IMR-90 (cell line): ENCODE data around the gene ATOSB. TPM values are rescaled to one million over a fixed set of nuclear protein-coding genes. Genes with fewer than 3 reads are reported as not detected.

Experiments
- ATAC-seq: fragments of 200-7000 bp; cut with Tn5 transposase; 2 replicates; pipeline ENCODE4 v1.9.1; 2020; ENCODE audit warnings: low read depth, mild to moderate bottlenecking, moderate library complexity
- BruUV-seq: library from RNA; stranded (reverse); fragments of 400-500 nt; replicated peaks from 2 replicates; lab custom pipeline; 2021; lab: Mats Ljungman, UMichigan
- CTCF ChIA-PET: fragments of 300-600 bp; formaldehyde crosslinking; extraction: SDS; loops from one replicate; lab custom pipeline; 2021; ENCODE audit warnings: antibody characterized with exemption; lab: Yijun Ruan, JAX
- POLR2A ChIA-PET: fragments of 300-600 bp; sonication (Branson Sonifier 250); formaldehyde crosslinking; loops from one replicate; lab custom pipeline; 2022; ENCODE audit warnings: antibody characterized with exemption; ENCODE audit not compliant: unreplicated experiment; lab: Charles Lee
- DNase-seq: peaks from one replicate; pipeline ENCODE4 v3.0.0; 2013
- H2AFZ ChIP-seq: replicated peaks from 2 replicates; pipeline ENCODE3; 2013; ENCODE audit warnings: low read length, mild to moderate bottlenecking; ENCODE audit not compliant: poor library complexity
- H2AK5ac ChIP-seq: 2 replicates; pipeline ENCODE4 v1.6.1; 2013; ENCODE audit warnings: low read depth, low read length, inconsistent platforms
- H2AK9ac ChIP-seq: replicated peaks from 2 replicates; pipeline ENCODE3; 2013; ENCODE audit warnings: mild to moderate bottlenecking, low read depth, low read length, moderate library complexity; ENCODE audit not compliant: poor library complexity
- H2BK120ac ChIP-seq: 2 replicates; pipeline ENCODE4 v1.6.1; 2013; ENCODE audit warnings: low read depth, low read length, inconsistent platforms
- H2BK15ac ChIP-seq: 3 replicates; pipeline ENCODE4 v1.6.1; 2013; ENCODE audit warnings: low read depth, low read length, inconsistent platforms
- H2BK20ac ChIP-seq: 2 replicates; pipeline ENCODE4 v1.6.1; 2013; ENCODE audit warnings: low read depth, mild to moderate bottlenecking, inconsistent platforms, low read length, moderate library complexity
- H2BK5ac ChIP-seq: 2 replicates; pipeline ENCODE4 v1.6.1; 2013; ENCODE audit warnings: mild to moderate bottlenecking, low read depth, low read length, inconsistent platforms; ENCODE audit not compliant: poor library complexity, severe bottlenecking
- H3K14ac ChIP-seq: replicated peaks from 2 replicates; pipeline ENCODE4 v1.6.1; 2013; ENCODE audit warnings: low read depth, low read length, inconsistent platforms
- H3K18ac ChIP-seq: 2 replicates; pipeline ENCODE4 v1.6.1; 2013; ENCODE audit warnings: low read depth, low read length, control low read depth
- H3K23ac ChIP-seq: 2 replicates; pipeline ENCODE4 v1.6.1; 2013; ENCODE audit warnings: low read depth, low read length, inconsistent platforms
- H3K27ac ChIP-seq: 2 replicates; pipeline ENCODE4 v1.5.1; 2013; ENCODE audit warnings: mild to moderate bottlenecking, control low read depth, low read length; ENCODE audit not compliant: insufficient read depth
- H3K27me3 ChIP-seq: 2 replicates; pipeline ENCODE4 v1.6.1; 2013; ENCODE audit warnings: low read length; ENCODE audit not compliant: control insufficient read depth, insufficient read depth
- H3K36me3 ChIP-seq: 2 replicates; pipeline ENCODE4 v1.6.1; 2013; ENCODE audit warnings: low read length, mixed read lengths; ENCODE audit not compliant: control insufficient read depth, insufficient read depth
- H3K4ac ChIP-seq: 2 replicates; pipeline ENCODE4 v1.6.1; 2013; ENCODE audit warnings: low read depth, low read length, inconsistent platforms
- H3K4me1 ChIP-seq: 2 replicates; pipeline ENCODE4 v1.6.1; 2013; ENCODE audit warnings: low read length, mixed read lengths; ENCODE audit not compliant: control insufficient read depth, insufficient read depth
- H3K4me2 ChIP-seq: 2 replicates; pipeline ENCODE4 v1.6.1; 2013; ENCODE audit warnings: low read depth, mild to moderate bottlenecking, control low read depth, low read length, moderate library complexity
- H3K4me3 ChIP-seq: 2 replicates; pipeline ENCODE4 v1.5.1; 2013; ENCODE audit warnings: low read depth, mild to moderate bottlenecking, control low read depth, low read length, moderate library complexity; ENCODE audit not compliant: insufficient read depth
- H3K56ac ChIP-seq: 2 replicates; pipeline ENCODE4 v1.6.1; 2013; ENCODE audit warnings: low read length, inconsistent platforms; ENCODE audit not compliant: insufficient read depth; ENCODE audit errors: extremely low read depth
- H3K79me1 ChIP-seq, 2 experiments: 2 replicates each; pipeline ENCODE4 v1.6.1; 2013; ENCODE audit warnings: low read length in 2 of 2, inconsistent platforms in 1 of 2, low read depth in 1 of 2
- H3K9ac ChIP-seq: 2 replicates; pipeline ENCODE4 v1.6.1; 2013; ENCODE audit warnings: low read depth, low read length, control low read depth
- H3K9me1 ChIP-seq: 2 replicates; pipeline ENCODE4 v1.6.1; 2013; ENCODE audit warnings: low read length, inconsistent platforms; ENCODE audit not compliant: insufficient read depth
- H3K9me3 ChIP-seq: 2 replicates; pipeline ENCODE4 v1.6.1; 2013; ENCODE audit warnings: low read length; ENCODE audit not compliant: control insufficient read depth, insufficient read depth
- H4K20me1 ChIP-seq: 2 replicates; pipeline ENCODE4 v1.6.1; 2013; ENCODE audit warnings: low read length, inconsistent platforms; ENCODE audit not compliant: insufficient read depth
- H4K5ac ChIP-seq: 2 replicates; pipeline ENCODE4 v1.6.1; 2013; ENCODE audit warnings: mild to moderate bottlenecking, low read depth, low read length, control low read depth
- H4K8ac ChIP-seq, 2 experiments: 2 replicates each; pipeline ENCODE4 v1.6.1; 2013; ENCODE audit warnings: low read depth in 2 of 2, low read length in 2 of 2, control low read depth in 1 of 2, inconsistent platforms in 1 of 2
- H4K91ac ChIP-seq: 2 replicates; pipeline ENCODE4 v1.6.1; 2013; ENCODE audit warnings: low read depth, low read length, inconsistent platforms; ENCODE audit not compliant: insufficient read depth
- BHLHE40 ChIP-seq: fragments of 150-350 bp; IDR thresholded peaks from 2 replicates; pipeline ENCODE4 v1.6.1; 2016; ENCODE audit warnings: mild to moderate bottlenecking, low read depth, low read length
- CEBPB ChIP-seq: IDR thresholded peaks from 2 replicates; pipeline ENCODE4 v1.6.1; 2012; ENCODE audit warnings: low read depth, low read length, improper control_type of control experiment
- CHD1 ChIP-seq: IDR thresholded peaks from 2 replicates; pipeline ENCODE4 v1.6.1; 2012; ENCODE audit warnings: low read depth, low read length, improper control_type of control experiment
- CTCF ChIP-seq: conservative IDR thresholded peaks from 2 replicates; pipeline ENCODE4 v1.5.1; 2012; ENCODE audit warnings: mild to moderate bottlenecking, low read depth, low read length, improper control_type of control experiment
- ELK1 ChIP-seq: fragments of 150-350 bp; IDR thresholded peaks from 2 replicates; pipeline ENCODE4 v1.6.1; 2016; ENCODE audit warnings: low read depth, mild to moderate bottlenecking, low read length, moderate library complexity, borderline replicate concordance
- MAFK ChIP-seq: IDR thresholded peaks from 2 replicates; pipeline ENCODE4 v1.6.1; 2012; ENCODE audit warnings: low read depth, low read length, improper control_type of control experiment
- MAZ ChIP-seq: IDR thresholded peaks from 2 replicates; pipeline ENCODE4 v1.6.1; 2012; ENCODE audit warnings: low read depth, mild to moderate bottlenecking, low read length, improper control_type of control experiment, moderate library complexity, borderline replicate concordance
- MXI1 ChIP-seq: IDR thresholded peaks from 2 replicates; pipeline ENCODE4 v1.6.1; 2012; ENCODE audit warnings: low read depth, mild to moderate bottlenecking, low read length, moderate library complexity, borderline replicate concordance
- NFE2L2 ChIP-seq: fragments of 150-350 bp; IDR thresholded peaks from 2 replicates; pipeline ENCODE4 v1.6.1; 2016; ENCODE audit warnings: low read depth, mild to moderate bottlenecking, low read length
- POLR2A ChIP-seq: IDR thresholded peaks from 2 replicates; pipeline ENCODE4 v1.6.1; 2012; ENCODE audit warnings: mild to moderate bottlenecking, low read depth, low read length
- RAD21 ChIP-seq: IDR thresholded peaks from 2 replicates; pipeline ENCODE4 v1.6.1; 2012; ENCODE audit warnings: low read length, improper control_type of control experiment
- RCOR1 ChIP-seq: IDR thresholded peaks from 2 replicates; pipeline ENCODE4 v1.6.1; 2012; ENCODE audit warnings: mild to moderate bottlenecking, low read length, improper control_type of control experiment; ENCODE audit not compliant: insufficient replicate concordance
- RFX5 ChIP-seq: IDR thresholded peaks from 2 replicates; pipeline ENCODE4 v1.8.0; 2012; ENCODE audit warnings: low read depth, mild to moderate bottlenecking, low read length, moderate library complexity
- USF2 ChIP-seq: fragments of 150-350 bp; IDR thresholded peaks from 2 replicates; pipeline ENCODE4 v1.6.1; 2017; ENCODE audit warnings: mild to moderate bottlenecking, antibody characterized with exemption, low read length, low read depth
- WGBS, 2 experiments: methylation state at CpG; one replicate each; pipeline versions ENCODE4 v1.1.5 to v1.1.7; 2013; ENCODE audit warnings: missing lambda C conversion rate in 2 of 2; ENCODE audit not compliant: insufficient read length in 1 of 2; ENCODE audit errors: extremely low coverage in 2 of 2; 5-methylcytosine and 5-hydroxymethylcytosine counted together
- dilution Hi-C: fragments of 300-500 bp; cut with HindIII; formaldehyde crosslinking; loops from one replicate; pipeline ENCODE4 v1.14.3; 2018; ENCODE audit warnings: low sequenced_read_pairs; ENCODE audit not compliant: unreplicated experiment
- in situ Hi-C: fragments of 300-500 bp; cut with MboI; formaldehyde crosslinking; loops from 3 replicates; pipeline ENCODE4 v1.14.3; 2019; ENCODE audit warnings: low sequenced_read_pairs, inconsistent platforms, mixed read lengths
- intact Hi-C: fragments of 100-400 bp; cut with micrococcal nuclease; formaldehyde crosslinking; loops from 2 replicates; pipeline ENCODE4 v1.10.0; 2022
- polyA plus RNA-seq, 3 experiments: library from polyadenylated mRNA; depleted of rRNA; stranded (reverse); fragments of >200 nt; gene quantifications; 2 replicates each; pipeline ENCODE4 v1.2.3, GENCODE V29; 2012; ENCODE audit warnings: low replicate concordance in 1 of 3
- total RNA-seq: library from RNA; depleted of rRNA; stranded (reverse); fragments of >200 nt; gene quantifications from 2 replicates; pipeline ENCODE4 v1.2.3, GENCODE V29; 2012

The ATOSB gene
- total and polyA plus RNA-seq, 2 of the 4 experiments (the other 2 are of a cell fraction) = 12.0 to 40.2 TPM

- in situ Hi-C loops = no loop called here
- Histone ChIP-seq H2BK15ac (no peak overlapping the region), H3K27me3 (no peaks in the 10 kb centered on the region), H3K18ac (no peak overlapping the region), H3K9ac (no peak overlapping the region), H3K4me1 (peaks cover 15% of the 10 kb centered on the region), H3K4me3 (no peak overlapping the region), H3K36me3 (peaks cover 33% of the 10 kb centered on the region), H4K91ac (no peak overlapping the region), H2AK9ac (no peak overlapping the region), H3K56ac (no peak overlapping the region), H2BK5ac (no peak overlapping the region), H2AK5ac (no peak overlapping the region), H3K14ac (no peak overlapping the region), H2AFZ (no peak overlapping the region), H3K4ac (no peak overlapping the region), H4K20me1 (peaks cover 12% of the 10 kb centered on the region; the same call in 1 of the 2 replicates), H3K9me1 (peaks cover 17% of the 10 kb centered on the region), H3K79me1 (peaks cover 23 to 48% of the 10 kb centered on the region in 2 experiments; a peak in 3 of 4 replicates), H2BK20ac (no peak overlapping the region), H4K5ac (no peak overlapping the region), H4K8ac (no peak overlapping the region), H3K23ac (no peak overlapping the region), H2BK120ac (no peak overlapping the region), H3K4me2 (no peak overlapping the region), H3K27ac (no peak overlapping the region), H3K9me3 (no peaks in the 10 kb centered on the region)
- 60% methylated on average over 1 of the region's 8 CpGs; no CpG with 5 or more reads in 1 of the 2 experiments for WGBS, 2 experiments
- intact Hi-C loops = no loop called here
- DNase-seq (no peak), ATAC-seq (no peak)
- CTCF ChIA-PET = no interaction called here
- POLR2A ChIA-PET = no interaction called here
- dilution Hi-C loops = no loop called here
- TF ChIP-seq RAD21 (no peak), MAZ (no peak), CTCF (no peak), MAFK (no peak), RFX5 (no peak), MXI1 (no peak), ELK1 (no peak), RCOR1 (no peak), BHLHE40 (no peak), USF2 (no peak), POLR2A (no peak), CEBPB (no peak), NFE2L2 (no peak), CHD1 (no peak)
- BruUV-seq = no TSS peak
Measured at GRCh38 chr9:35108946-35109575, 6.6 kb downstream of the ATOSB start.
